ENCODE results near the gene PLPPR4.
"Not testable (repeated sequence)": the region's sequence is repeated elsewhere in the genome, so short reads cannot be mapped to it uniquely, and the experiment has no call there.

The PLPPR4 gene

DNA sequence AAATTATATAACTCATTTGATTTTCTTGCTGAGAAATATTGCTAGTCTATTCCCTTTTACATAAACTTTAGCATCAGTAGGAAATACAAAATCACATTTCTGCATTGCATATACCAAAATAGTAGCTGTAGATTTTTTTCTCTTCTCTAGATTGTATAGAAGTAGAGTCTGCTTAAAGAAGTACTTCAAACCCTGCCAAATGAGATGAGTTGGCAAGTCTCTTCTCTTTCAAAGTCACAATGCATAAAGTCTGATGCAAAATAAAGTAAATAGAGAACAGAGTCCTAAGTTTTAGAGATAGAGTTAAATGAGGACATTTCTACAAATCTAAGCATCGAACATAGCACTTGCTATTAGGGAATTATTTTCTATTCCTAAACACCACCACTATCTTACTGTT, 6.4 kb downstream of the PLPPR4 start:
- no peak for DNase-seq
- TF ChIP-seq, protein P1, sequence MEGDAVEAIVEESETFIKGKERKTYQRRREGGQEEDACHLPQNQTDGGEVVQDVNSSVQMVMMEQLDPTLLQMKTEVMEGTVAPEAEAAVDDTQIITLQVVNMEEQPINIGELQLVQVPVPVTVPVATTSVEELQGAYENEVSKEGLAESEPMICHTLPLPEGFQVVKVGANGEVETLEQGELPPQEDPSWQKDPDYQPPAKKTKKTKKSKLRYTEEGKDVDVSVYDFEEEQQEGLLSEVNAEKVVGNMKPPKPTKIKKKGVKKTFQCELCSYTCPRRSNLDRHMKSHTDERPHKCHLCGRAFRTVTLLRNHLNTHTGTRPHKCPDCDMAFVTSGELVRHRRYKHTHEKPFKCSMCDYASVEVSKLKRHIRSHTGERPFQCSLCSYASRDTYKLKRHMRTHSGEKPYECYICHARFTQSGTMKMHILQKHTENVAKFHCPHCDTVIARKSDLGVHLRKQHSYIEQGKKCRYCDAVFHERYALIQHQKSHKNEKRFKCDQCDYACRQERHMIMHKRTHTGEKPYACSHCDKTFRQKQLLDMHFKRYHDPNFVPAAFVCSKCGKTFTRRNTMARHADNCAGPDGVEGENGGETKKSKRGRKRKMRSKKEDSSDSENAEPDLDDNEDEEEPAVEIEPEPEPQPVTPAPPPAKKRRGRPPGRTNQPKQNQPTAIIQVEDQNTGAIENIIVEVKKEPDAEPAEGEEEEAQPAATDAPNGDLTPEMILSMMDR (IDR thresholded peaks at IDR 0.05; ENCODE audit: low read depth, low read length) = no peak
- no peaks in the 10 kb centered on the region for H3K36me3 ChIP-seq
- no peaks in the 10 kb centered on the region for H3K9me3 ChIP-seq
- no peaks in the 10 kb centered on the region for H3K4me1 ChIP-seq
- H3K4me3 ChIP-seq (ENCODE audit: low read depth, low read length) = no peak overlapping the region
- no peaks in the 10 kb centered on the region for H3K27me3 ChIP-seq

DNA sequence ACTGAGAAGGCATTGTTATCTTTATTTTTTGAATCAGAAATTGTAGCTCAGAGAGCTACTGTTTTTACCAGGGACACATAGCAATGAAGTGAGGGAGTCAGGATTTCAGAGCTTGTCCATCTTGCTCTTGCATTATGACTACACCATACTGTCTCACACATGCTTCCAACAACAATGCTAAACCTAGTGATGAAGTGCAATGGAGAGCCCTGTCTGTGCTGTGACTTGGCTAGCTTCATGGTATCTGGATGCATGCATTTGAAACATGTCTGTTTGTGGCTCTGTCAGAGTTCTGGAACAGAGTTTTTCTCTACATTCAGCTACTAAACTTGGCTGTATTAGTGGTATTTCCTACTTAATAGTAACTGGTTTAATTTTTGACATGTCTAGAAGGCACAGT, 7.0 kb downstream of the PLPPR4 start:
- TF ChIP-seq, protein P1 (IDR thresholded peaks at IDR 0.05; ENCODE audit: low read depth, low read length) = no peak
- Histone ChIP-seq H3K27me3 (no peaks in the 10 kb centered on the region), H3K36me3 (no peaks in the 10 kb centered on the region), H3K4me3 (ENCODE audit: low read depth, low read length) (no peak overlapping the region), H3K9me3 (no peaks in the 10 kb centered on the region), H3K4me1 (no peaks in the 10 kb centered on the region)
- no peak for DNase-seq

DNA sequence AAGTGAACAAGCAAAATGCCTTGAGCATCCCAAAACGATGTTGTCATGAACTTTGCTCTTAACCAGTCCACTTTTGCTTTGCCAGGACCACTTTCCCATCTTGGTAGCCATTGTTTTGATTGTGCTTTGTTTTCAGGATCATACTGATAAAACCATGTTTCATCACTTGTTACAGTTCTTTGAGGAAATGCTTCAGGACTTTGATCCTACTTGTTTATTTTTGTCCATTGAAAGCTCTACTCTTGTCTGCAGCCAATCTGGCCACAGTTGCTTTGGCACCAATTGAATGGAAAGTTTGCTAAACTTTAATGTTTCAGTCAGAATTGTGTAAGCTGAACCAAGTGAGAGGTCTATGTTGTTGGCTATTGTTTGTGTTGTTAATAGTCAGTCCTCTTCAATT, 12.8 kb downstream of the PLPPR4 start:
- DNase-seq = no peak
- Histone ChIP-seq H3K4me1 (peaks cover 17% of the 10 kb centered on the region), H3K4me3 (ENCODE audit: low read depth, low read length) (no peak overlapping the region), H3K9me3 (no peaks in the 10 kb centered on the region), H3K27me3 (no peaks in the 10 kb centered on the region), H3K36me3 (no peaks in the 10 kb centered on the region)
- TF ChIP-seq, protein P1 (IDR thresholded peaks at IDR 0.05; ENCODE audit: low read depth, low read length) = no peak

DNA sequence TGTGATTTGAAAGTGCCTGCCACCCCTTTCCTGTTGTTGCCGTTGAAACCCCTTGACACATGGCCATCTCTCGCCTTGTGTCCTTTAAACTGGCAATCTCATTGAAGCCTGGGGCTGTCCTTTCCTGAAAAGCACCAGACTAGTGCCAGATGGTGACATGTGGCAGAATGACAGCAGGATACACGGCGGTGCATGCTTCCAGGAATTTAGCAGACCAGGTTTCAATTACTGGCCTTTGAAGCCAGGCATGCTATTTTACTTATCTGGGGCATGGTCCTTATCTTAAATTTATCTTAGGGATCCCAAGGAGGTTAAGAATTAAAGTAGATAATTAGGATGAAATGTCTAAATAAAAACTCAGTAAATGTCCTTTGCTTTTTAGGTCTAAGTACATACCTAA, 15.2 kb downstream of the PLPPR4 start:
- no peaks in the 10 kb centered on the region for H3K36me3 ChIP-seq
- TF ChIP-seq, protein P1 (IDR thresholded peaks at IDR 0.05; ENCODE audit: low read depth, low read length) = no peak
- H3K4me1 ChIP-seq = peaks cover 17% of the 10 kb centered on the region
- peak; percentile 89 for DNase-seq
- H3K4me3 ChIP-seq (ENCODE audit: low read depth, low read length) = peak overlapping the region; percentile 13
- H3K27me3 ChIP-seq = no peaks in the 10 kb centered on the region
- no peaks in the 10 kb centered on the region for H3K9me3 ChIP-seq

DNA sequence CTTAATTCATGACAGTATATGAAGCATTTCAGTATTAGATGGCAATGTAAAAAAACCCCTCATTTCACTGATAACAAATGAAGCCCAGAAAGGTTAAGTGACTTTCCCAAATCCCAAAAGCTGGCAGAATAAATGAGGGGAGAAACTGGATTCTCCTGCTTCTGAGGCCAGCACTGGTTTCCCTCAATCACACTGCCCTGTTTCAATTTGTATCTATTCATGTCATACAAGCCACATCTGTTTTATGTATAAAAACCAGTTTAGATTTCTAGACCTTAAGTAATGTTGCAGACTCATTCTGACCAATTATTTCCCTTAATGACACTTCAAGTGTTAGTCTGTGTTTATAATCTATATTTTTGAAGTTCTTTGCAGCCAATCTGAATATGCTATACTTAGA, 16.8 kb downstream of the PLPPR4 start:
- H3K4me1 ChIP-seq = peaks cover 17% of the 10 kb centered on the region
- TF ChIP-seq, protein P1 (IDR thresholded peaks at IDR 0.05; ENCODE audit: low read depth, low read length) = no peak
- no peaks in the 10 kb centered on the region for H3K9me3 ChIP-seq
- DNase-seq = peak; percentile 28
- H3K4me3 ChIP-seq (ENCODE audit: low read depth, low read length) = no peak overlapping the region
- H3K36me3 ChIP-seq = no peaks in the 10 kb centered on the region
- H3K27me3 ChIP-seq = no peaks in the 10 kb centered on the region

DNA sequence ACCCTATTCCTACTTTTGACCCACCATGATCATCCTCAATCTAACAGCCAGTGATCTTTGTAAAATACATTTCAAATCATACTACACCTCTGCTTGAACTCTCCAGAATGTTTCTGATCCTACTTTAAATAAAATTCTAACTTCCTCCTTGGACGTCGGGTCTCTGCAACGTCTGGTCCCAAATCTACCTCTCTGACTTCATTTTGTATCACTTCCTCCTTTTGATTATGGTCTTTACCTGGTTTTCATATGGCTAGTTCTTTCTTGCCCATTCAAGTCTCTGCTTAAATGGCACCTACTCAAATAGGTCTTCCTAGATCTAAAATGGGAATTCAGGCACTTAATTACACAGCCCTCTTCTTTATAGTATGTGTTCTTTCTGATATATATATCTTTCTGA, 18.2 kb downstream of the PLPPR4 start:
- no peaks in the 10 kb centered on the region for H3K36me3 ChIP-seq
- TF ChIP-seq, protein P1 (IDR thresholded peaks at IDR 0.05; ENCODE audit: low read depth, low read length) = no peak
- no peak for DNase-seq

DNA sequence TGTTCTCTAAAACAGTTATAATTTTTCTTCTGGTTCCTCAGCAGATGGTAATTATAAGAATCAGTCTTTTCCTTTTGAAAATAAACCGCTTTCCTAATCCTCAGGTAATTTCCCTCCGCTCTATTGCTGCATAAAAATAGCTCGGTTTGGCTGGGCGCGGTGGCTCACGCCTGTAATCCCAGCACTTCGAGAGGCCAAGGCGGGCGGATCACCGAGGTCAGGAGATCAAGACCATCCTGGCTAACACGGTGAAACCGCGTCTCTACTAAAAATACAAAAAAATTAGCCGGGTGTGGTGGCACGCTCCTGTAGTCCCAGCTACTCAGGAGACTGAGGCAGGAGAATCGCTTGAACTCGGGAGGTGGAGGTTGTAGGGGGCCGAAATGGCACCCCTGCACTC, 19.2 kb downstream of the PLPPR4 start:
- not testable (repeated sequence) for H3K27me3 ChIP-seq; H3K4me3 ChIP-seq (ENCODE audit: low read depth, low read length); H3K36me3 ChIP-seq; DNase-seq; H3K9me3 ChIP-seq
- H3K4me1 ChIP-seq = peaks cover 17% of the 10 kb centered on the region

More for the DNA sequence above, 18.2 kb downstream of the PLPPR4 start:
- Histone ChIP-seq H3K27me3 (no peaks in the 10 kb centered on the region), H3K9me3 (no peaks in the 10 kb centered on the region), H3K4me1 (peaks cover 17% of the 10 kb centered on the region), H3K4me3 (ENCODE audit: low read depth, low read length) (no peak overlapping the region)
